Retinal pigment epithelial cell (primary cell): ENCODE measurements around the gene PRKCZ.

Experiments
- DNase-seq: peaks from one replicate; pipeline ENCODE4 v3.0.0-alpha.2; 2010; ENCODE audit warnings: low read depth
- H3K4me3 ChIP-seq: 2 replicates; pipeline ENCODE4 v1.5.1; 2011; ENCODE audit warnings: mild to moderate bottlenecking, low read length, control low read depth, moderate library complexity
- TF ChIP-seq, protein P1 (sequence below): conservative IDR thresholded peaks from 2 replicates; pipeline ENCODE4 v1.5.1; 2011; ENCODE audit warnings: low read depth, low read length, control low read depth, inconsistent platforms

The PRKCZ gene

DNA sequence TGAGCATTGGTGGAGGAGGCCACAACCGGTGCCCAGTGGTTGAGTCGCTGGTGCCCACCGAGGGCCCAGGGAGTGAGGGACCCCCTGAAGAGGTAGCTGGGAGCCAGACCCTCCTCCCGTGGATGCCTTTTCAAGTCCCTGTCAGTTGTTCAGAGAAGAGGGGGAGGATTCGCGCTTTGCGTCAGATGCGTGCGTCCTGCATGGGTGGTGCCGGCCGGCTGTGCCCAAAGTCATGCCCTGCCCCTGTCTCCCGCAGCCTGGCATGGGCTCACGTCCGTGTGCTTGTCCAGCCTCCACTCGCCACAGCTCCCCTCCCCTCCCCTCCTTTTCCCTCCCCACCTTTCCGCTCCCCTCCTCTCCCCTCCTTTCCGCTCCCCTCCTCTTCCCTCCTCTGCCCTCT, 45.2 kb downstream of the PRKCZ start:
- TF ChIP-seq, protein P1, sequence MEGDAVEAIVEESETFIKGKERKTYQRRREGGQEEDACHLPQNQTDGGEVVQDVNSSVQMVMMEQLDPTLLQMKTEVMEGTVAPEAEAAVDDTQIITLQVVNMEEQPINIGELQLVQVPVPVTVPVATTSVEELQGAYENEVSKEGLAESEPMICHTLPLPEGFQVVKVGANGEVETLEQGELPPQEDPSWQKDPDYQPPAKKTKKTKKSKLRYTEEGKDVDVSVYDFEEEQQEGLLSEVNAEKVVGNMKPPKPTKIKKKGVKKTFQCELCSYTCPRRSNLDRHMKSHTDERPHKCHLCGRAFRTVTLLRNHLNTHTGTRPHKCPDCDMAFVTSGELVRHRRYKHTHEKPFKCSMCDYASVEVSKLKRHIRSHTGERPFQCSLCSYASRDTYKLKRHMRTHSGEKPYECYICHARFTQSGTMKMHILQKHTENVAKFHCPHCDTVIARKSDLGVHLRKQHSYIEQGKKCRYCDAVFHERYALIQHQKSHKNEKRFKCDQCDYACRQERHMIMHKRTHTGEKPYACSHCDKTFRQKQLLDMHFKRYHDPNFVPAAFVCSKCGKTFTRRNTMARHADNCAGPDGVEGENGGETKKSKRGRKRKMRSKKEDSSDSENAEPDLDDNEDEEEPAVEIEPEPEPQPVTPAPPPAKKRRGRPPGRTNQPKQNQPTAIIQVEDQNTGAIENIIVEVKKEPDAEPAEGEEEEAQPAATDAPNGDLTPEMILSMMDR = no peak
- DNase-seq = no peak
- H3K4me3 ChIP-seq = no peak overlapping the region

DNA sequence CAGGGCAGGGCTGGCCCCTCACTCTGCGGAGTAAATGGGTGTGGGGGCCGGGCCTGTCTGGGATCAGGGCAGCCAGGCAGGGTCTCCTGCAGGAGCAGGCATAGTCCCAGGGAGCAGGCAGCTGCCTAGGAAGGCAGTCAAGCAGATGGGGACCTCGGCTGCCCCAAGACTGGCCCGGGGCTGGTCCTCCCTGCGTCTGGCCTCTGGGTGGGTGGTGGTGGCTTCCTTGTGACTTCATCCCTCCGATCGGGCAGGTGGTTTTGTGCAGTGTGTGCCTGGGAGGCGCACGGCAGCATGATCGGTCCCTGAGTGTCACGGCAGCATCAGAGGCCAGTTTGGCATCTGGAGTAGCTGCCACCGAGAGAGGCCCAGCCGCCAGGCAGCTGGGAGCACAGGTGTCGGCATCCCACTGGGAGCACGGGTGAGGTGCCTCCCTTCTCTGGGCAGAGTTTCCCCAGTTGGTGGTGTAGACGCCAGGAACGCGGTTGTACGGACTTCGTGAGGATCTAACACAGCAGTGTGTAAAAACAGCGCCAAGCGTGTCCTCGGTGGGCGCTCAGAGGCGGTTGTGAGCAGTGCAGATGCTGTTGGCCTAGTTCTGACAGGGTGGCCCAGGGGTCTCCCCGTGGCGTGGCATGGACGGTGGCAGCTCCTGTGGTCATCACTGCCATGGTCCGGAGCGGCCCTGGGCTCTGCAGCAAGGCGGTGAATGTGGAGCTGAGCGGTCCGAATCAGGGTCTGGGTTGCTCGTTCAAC, 45.9 kb downstream of the PRKCZ start:
- H3K4me3 ChIP-seq = no peak overlapping the region
- TF ChIP-seq, protein P1 = no peak
- no peak for DNase-seq

DNA sequence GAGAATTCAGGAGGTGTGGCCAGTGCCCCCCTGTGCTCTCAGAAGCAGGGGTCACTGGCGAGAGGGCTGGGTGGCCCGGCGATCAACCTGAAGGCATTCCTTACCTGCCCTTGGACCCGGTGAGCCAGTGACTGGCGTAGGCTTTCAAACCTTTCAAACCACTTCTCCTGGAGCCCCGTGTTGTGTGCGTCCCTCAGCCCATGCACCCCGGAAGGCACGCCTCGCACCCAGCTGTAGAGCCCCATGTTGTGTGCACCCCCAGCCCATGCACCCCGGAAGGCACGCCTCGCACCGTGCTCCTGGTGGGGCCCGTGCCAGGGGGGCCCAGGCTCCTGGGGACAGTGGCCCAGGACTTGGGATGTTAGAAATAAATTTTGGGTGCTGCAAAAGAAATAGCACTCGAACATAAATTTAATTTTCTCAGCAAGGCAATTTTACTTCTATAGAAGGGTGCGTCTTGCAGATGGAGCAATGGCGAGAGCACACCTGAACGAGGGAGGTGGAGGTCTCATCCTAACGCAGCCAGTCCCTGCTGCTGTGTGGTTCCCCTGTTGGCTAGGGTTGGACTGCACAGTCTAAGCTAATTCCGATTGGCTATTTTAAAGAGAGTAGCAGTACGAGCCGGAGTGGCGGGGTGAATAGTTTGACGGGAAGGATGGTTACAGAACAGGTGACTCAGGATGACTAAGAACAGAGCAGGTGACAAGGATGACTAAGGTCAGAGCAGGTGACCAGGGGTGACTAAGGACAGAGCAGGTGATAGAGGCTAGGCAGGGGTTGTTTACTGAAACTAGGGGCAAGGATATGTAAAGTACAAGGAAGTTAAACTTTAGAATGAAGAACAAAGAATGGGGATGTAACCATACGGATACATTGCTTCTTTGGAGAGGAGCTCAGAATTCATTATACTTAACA, 47.4 kb downstream of the PRKCZ start:
- no peak overlapping the region for H3K4me3 ChIP-seq
- no peak for DNase-seq
- TF ChIP-seq, protein P1 = no peak

DNA sequence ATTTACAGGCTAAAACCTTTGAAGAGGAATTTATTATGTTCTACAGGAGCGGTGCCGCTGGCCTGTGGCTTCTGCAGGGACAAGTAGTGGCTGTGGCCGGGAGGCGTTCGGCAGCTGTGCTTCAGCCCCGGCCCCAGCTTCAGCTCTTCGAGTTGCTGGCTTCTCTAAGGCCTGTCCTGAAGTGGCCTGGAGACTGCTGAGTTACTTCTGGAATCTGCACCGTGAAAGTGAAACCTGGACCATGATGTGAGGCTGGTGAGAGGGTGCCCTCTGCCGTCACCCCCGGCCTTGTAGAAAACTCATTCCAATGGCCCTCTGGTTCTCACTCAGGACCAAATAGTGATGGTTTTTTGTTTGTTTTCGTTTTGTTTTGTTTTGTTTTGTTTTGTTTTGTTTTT, 48.1 kb downstream of the PRKCZ start:
- no peak overlapping the region for H3K4me3 ChIP-seq
- TF ChIP-seq, protein P1 = no peak
- DNase-seq = no peak

DNA sequence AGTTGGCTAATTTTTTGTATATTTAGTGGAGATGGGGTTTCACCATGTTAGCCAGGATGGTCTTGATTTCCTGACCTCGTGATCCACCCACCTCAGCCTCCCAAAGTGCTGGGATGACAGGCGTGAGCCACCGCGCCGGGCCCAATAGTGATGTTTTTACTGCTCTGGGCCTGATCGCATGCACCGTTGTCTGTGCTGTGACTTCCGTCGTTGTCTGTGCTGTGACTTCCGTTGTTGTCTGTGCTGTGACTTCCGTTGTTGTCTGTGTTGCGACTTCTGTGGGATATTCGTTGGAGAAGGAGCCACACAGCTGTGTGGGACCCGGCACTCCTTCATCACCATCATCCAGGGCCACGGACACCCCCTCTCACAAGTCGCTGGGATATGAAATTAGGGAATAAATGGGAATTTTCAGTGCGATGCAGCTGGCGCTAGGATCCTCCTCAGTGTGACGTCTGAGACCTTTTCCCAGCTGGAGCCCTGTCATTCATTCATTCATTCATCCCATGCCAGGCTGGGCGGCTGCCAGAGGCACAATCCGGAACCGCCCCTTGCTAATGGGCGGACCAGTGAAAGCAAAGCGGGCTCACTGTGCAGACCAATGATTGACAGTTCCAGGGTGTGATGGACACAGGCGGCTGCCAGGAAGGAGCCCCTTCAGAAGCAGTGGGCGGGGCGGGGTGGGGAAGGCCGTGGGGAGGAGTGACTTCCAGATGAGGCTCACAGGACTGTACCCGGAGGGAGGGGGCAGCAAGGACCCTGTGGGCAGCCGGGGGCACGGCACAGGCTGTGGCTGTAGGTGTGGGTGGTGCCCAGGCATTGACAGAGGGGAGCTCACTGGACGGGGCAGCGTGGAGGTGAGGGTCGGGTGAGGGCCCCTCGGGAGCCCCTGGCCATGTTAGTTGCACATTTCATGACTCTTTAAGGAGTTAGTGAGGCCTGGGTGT, 48.9 kb downstream of the PRKCZ start:
- TF ChIP-seq, protein P1 = no peak
- DNase-seq = no peak
- H3K4me3 ChIP-seq = no peak overlapping the region

DNA sequence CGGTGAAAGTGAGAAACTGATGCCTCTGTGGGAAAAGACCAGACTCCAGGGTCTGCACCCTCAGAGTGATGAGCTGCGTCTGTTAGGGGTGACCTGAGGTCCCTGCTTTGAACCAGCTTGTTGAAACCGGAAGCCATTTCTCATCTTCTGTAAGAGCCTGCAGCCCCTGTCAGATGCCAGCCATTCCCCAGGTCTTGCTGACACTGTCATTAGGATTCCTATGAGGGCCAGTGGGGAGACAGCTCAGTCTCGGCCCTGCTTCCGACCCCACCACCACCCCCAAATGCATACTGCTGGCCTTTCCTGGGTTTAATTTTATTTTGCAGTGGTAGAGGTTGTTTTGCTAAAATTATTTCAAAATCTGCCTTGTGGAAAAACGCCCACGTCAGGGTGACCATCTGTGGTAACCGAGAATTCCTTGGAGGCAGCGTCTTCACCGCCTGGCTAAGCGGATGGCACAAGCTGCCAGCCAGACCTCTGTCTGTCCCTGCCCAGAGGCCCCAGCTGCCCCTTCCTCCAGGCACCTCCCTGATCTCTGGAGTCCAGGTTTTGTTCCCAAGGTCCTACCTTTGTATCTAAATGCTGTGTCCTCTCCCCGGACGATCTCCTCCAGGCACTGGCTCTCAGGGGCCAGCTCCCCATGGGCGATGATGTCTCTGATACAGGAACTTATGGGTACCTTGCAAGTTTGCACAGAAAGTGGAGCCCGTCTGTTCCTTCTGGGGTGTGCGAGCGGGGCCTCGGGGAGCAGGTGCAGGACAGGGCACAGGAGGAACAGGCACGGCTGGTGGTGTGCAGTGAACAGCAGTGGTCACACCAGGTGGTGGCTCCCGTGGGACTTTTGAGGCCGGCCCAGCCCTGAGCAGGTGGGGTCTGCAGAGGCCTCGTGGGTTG, 49.9 kb downstream of the PRKCZ start:
- H3K4me3 ChIP-seq = no peak overlapping the region
- DNase-seq = no peak
- TF ChIP-seq, protein P1 = no peak
